Osteocyte (in vitro differentiated cells): ENCODE results near the gene CYFIP2. TPM values are rescaled to one million over a fixed set of nuclear protein-coding genes. Genes with fewer than 3 reads are reported as not detected.
A peak's percentile ranks its signal among the peaks of the same experiment; 100 is the strongest.

Source experiments
- DNase-seq: peaks from one replicate; pipeline ENCODE4 v3.0.0; 2021; ENCODE audit warnings: mixed read lengths; ENCODE audit not compliant: unreplicated experiment; ENCODE audit errors: extremely low spot score
- H3K27ac Mint-ChIP-seq: one replicate; pipeline ENCODE4 v1.8.0; 2021; ENCODE audit warnings: mild to moderate bottlenecking, mixed read lengths; ENCODE audit not compliant: unreplicated experiment
- H3K27me3 Mint-ChIP-seq: one replicate; pipeline ENCODE4 v1.8.0; 2021; ENCODE audit warnings: mixed read lengths; ENCODE audit not compliant: unreplicated experiment
- H3K36me3 Mint-ChIP-seq: one replicate; pipeline ENCODE4 v1.8.0; 2021; ENCODE audit warnings: mixed read lengths; ENCODE audit not compliant: unreplicated experiment
- H3K4me1 Mint-ChIP-seq: one replicate; pipeline ENCODE4 v1.8.0; 2021; ENCODE audit warnings: mixed read lengths; ENCODE audit not compliant: unreplicated experiment
- H3K4me3 Mint-ChIP-seq: one replicate; pipeline ENCODE4 v1.8.0; 2021; ENCODE audit warnings: mild to moderate bottlenecking, moderate library complexity, mixed read lengths; ENCODE audit not compliant: unreplicated experiment
- H3K9me3 Mint-ChIP-seq: one replicate; pipeline ENCODE4 v1.8.0; 2021; ENCODE audit warnings: mixed read lengths; ENCODE audit not compliant: unreplicated experiment
- CTCF ChIP-seq: fragments of 200-600 bp; sonication (generic); IDR thresholded peaks from 2 replicates; pipeline ENCODE4 v1.5.0; 2021; ENCODE audit warnings: antibody characterized with exemption, mild to moderate bottlenecking, moderate library complexity
- total RNA-seq: library from RNA; stranded (reverse); gene quantifications from 2 replicates; pipeline ENCODE4 v1.2.1, GENCODE V29; 2021

CYFIP2 gene
- total RNA-seq, 1 donor from 2014 or later, result 26.4 TPM

- DNase-seq, result no peak
- Mint-ChIP-seq H3K9me3 (peaks cover 11% of the 10 kb centered on the region), H3K4me1 (peaks cover 31% of the 10 kb centered on the region), H3K4me3 (no peak overlapping the region), H3K27ac (peak overlapping the region; percentile 52), H3K36me3 (peaks cover 11% of the 10 kb centered on the region), H3K27me3 (no peaks in the 10 kb centered on the region)
- no peak for TF ChIP-seq CTCF
Measured at GRCh38 chr5:157350939-157351801, 85.2 kb downstream of the CYFIP2 start.

- no peak for DNase-seq
- H3K4me3 Mint-ChIP-seq, result no peak overlapping the region
- H3K27me3 Mint-ChIP-seq, result no peaks in the 10 kb centered on the region
- H3K4me1 Mint-ChIP-seq, result peaks cover 28% of the 10 kb centered on the region
- peaks cover 11% of the 10 kb centered on the region for H3K9me3 Mint-ChIP-seq
- peaks cover 11% of the 10 kb centered on the region for H3K36me3 Mint-ChIP-seq
- TF ChIP-seq CTCF, result no peak
- H3K27ac Mint-ChIP-seq, result no peak overlapping the region
Measured at GRCh38 chr5:157351802-157352092, 85.8 kb downstream of the CYFIP2 start.

GRCh38 chr5:157352756-157353340 is 86.9 kb downstream of the CYFIP2 start:
- H3K27me3 Mint-ChIP-seq, result no peaks in the 10 kb centered on the region
- no peak overlapping the region for H3K4me3 Mint-ChIP-seq
- TF ChIP-seq CTCF, result no peak
- H3K36me3 Mint-ChIP-seq, result peaks cover 11% of the 10 kb centered on the region
- peaks cover 17% of the 10 kb centered on the region for H3K4me1 Mint-ChIP-seq
- H3K9me3 Mint-ChIP-seq, result peaks cover 11% of the 10 kb centered on the region
- DNase-seq, result no peak
- no peak overlapping the region for H3K27ac Mint-ChIP-seq

GRCh38 chr5:157354800-157355199 is 88.9 kb downstream of the CYFIP2 start:
- no peak for DNase-seq
- Mint-ChIP-seq H3K4me3 (no peak overlapping the region), H3K9me3 (peaks cover 11% of the 10 kb centered on the region), H3K27ac (no peak overlapping the region), H3K27me3 (no peaks in the 10 kb centered on the region), H3K36me3 (peaks cover 11% of the 10 kb centered on the region), H3K4me1 (peaks cover 20% of the 10 kb centered on the region)
- peak; percentile 45 for TF ChIP-seq CTCF

GRCh38 chr5:157356576-157356975 is 90.7 kb downstream of the CYFIP2 start:
- DNase-seq, result no peak
- Mint-ChIP-seq H3K9me3 (no peaks in the 10 kb centered on the region), H3K27ac (no peak overlapping the region), H3K36me3 (peaks cover 14% of the 10 kb centered on the region), H3K27me3 (no peaks in the 10 kb centered on the region), H3K4me3 (no peak overlapping the region), H3K4me1 (peaks cover 6% of the 10 kb centered on the region)
- no peak for TF ChIP-seq CTCF
